Body of pancreas (tissue), 4 donors: ENCODE measurements around the gene NECAP2. TPM values are rescaled to one million over a fixed set of nuclear protein-coding genes. Genes with fewer than 3 reads are reported as not detected.

Experiments
- ATAC-seq: fragments of 150-250 bp; one replicate; pipeline ENCODE4 v1.9.1; 2016
- DNase-seq, 4 donors: peaks; one replicate each; pipeline ENCODE4 v3.0.0-alpha.2; 2019
- H3K27ac ChIP-seq, 4 donors: fragments of 200-600 bp; sonication (generic); 1 replicate in 3 of 4; 2 replicates in 1 of 4; pipeline versions ENCODE4 v1.5.1 to v1.6.1; 2016 to 2019; ENCODE audit warnings: mild to moderate bottlenecking in 1 of 4, mixed read lengths in 1 of 4, moderate library complexity in 1 of 4
- H3K27me3 ChIP-seq, 2 donors: fragments of 200-600 bp; sonication (generic); one replicate each; pipeline ENCODE4 v1.6.0; 2016; ENCODE audit warnings: mild to moderate bottlenecking in 1 of 2
- H3K36me3 ChIP-seq, 2 donors: fragments of 200-600 bp; sonication (generic); replicated peaks in 1 of 2; 2 replicates each; pipeline ENCODE4 v1.5.1; 2016; ENCODE audit warnings: low read depth in 2 of 2; ENCODE audit not compliant: insufficient read depth in 1 of 2
- H3K4me1 ChIP-seq: fragments of 200-600 bp; sonication (generic); one replicate; pipeline ENCODE4 v1.6.0; 2016
- H3K4me3 ChIP-seq, 2 donors: fragments of 200-600 bp; sonication (generic); 1 replicate in 1 of 2; 2 replicates in 1 of 2; pipeline ENCODE4 v1.5.1; 2016 to 2019
- H3K9me3 ChIP-seq, 3 donors: fragments of 200-600 bp; sonication (generic); 1 replicate in 2 of 3; 2 replicates in 1 of 3; pipeline ENCODE4 v1.5.1; 2016
- POLR2A ChIP-seq, 3 donors: fragments of 450-650 bp; IDR thresholded peaks; one replicate each; pipeline ENCODE4 v1.6.1; 2016; ENCODE audit warnings: antibody characterized with exemption in 3 of 3, mild to moderate bottlenecking in 2 of 3
- WGBS, 2 donors: methylation state at CpG; one replicate each; pipeline ENCODE4 v1.1.5; 2017; 5-methylcytosine and 5-hydroxymethylcytosine counted together
- intact Hi-C: fragments of 100-400 bp; cut with DNase I; formaldehyde crosslinking; loops from one replicate; pipeline ENCODE4 v1.15.1; 2023
- total RNA-seq, 2 donors: library from RNA; depleted of rRNA; stranded (reverse); fragments of >200 nt; gene quantifications; one replicate each; pipeline ENCODE4 v1.1.0, GENCODE V29; 2016
- TF ChIP-seq, protein P1 (sequence below), 7 experiments: fragments of 450-650 bp in 4 of 7; fragments of 200-600 bp in 3 of 7; sonication (generic) in 3 of 7; IDR thresholded peaks; one replicate each; pipeline ENCODE4 v1.5.1; 2016 to 2019; ENCODE audit warnings: antibody characterized with exemption in 7 of 7

NECAP2 gene
- total RNA-seq, 2 donors from 2014 or later = 28.3 to 31.9 TPM

DNA sequence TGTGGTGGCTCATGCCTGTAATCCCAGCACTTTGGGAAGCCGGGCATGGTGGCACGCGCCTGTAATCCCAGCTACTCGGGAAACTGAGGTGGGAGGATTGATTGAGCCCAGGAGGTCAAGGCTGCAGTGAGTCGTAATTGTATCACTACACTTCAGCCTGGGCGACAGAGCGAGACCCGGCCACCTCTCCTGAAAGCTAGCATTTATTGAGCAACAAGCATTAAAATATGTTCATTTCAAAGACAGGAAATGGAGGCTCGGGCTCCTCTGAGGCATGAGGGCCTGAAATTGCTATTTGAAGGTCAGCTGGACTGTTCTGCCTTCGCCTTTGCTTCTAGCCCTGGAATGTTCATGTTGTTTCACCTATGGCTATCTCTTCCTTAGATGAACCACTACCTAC lies 37.8 kb upstream of the NECAP2 start:
- Histone ChIP-seq H3K4me1 (no peaks in the 10 kb centered on the region), H3K27ac (no peak overlapping the region), H3K27me3 (no peaks in the 10 kb centered on the region), H3K4me3 (no peak overlapping the region), H3K36me3 (no peaks in the 10 kb centered on the region), H3K9me3 (no peaks in the 10 kb centered on the region)
- ATAC-seq (no peak), DNase-seq (no peak)
- TF ChIP-seq, protein P1, sequence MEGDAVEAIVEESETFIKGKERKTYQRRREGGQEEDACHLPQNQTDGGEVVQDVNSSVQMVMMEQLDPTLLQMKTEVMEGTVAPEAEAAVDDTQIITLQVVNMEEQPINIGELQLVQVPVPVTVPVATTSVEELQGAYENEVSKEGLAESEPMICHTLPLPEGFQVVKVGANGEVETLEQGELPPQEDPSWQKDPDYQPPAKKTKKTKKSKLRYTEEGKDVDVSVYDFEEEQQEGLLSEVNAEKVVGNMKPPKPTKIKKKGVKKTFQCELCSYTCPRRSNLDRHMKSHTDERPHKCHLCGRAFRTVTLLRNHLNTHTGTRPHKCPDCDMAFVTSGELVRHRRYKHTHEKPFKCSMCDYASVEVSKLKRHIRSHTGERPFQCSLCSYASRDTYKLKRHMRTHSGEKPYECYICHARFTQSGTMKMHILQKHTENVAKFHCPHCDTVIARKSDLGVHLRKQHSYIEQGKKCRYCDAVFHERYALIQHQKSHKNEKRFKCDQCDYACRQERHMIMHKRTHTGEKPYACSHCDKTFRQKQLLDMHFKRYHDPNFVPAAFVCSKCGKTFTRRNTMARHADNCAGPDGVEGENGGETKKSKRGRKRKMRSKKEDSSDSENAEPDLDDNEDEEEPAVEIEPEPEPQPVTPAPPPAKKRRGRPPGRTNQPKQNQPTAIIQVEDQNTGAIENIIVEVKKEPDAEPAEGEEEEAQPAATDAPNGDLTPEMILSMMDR (IDR thresholded peaks at IDR 0.05) = no peak
- TF ChIP-seq POLR2A (IDR thresholded peaks at IDR 0.05) = no peak
- intact Hi-C loops = no loop called here
- whole genome bisulfite sequencing, 2 donors = 74 to 83% methylated on average over 10 of the region's 10 CpGs

DNA sequence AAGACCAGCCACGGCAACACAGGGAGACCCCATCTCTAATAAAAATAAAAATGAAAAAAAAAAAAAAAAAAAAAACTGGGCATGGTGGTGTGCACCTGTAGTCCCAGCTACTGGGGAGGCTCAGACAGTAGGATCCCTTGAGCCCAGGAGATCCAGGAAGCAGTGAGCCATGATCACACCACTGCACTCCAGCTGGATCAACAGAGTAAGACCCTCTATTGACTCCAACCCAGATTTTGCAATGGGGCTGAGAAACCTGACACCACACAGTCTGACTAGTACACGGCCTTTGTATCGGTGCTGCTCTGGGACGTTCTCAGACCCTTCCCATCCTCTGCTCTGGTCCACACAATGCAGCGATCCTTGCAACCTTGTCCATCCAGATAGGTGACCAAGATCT lies 35.1 kb upstream of the NECAP2 start:
- no peaks in the 10 kb centered on the region for H3K9me3 ChIP-seq
- intact Hi-C loops = no loop called here
- ATAC-seq (no peak), DNase-seq (no peak)
- no peaks in the 10 kb centered on the region for H3K27me3 ChIP-seq
- H3K36me3 ChIP-seq = no peaks in the 10 kb centered on the region
- H3K4me3 ChIP-seq = no peak overlapping the region
- no peaks in the 10 kb centered on the region for H3K4me1 ChIP-seq
- H3K27ac ChIP-seq = no peak overlapping the region
- no peak for TF ChIP-seq POLR2A (IDR thresholded peaks at IDR 0.05)
- TF ChIP-seq, protein P1 (IDR thresholded peaks at IDR 0.05) = no peak
- 73 to 87% methylated on average over 5 of the region's 5 CpGs for WGBS, 2 donors

DNA sequence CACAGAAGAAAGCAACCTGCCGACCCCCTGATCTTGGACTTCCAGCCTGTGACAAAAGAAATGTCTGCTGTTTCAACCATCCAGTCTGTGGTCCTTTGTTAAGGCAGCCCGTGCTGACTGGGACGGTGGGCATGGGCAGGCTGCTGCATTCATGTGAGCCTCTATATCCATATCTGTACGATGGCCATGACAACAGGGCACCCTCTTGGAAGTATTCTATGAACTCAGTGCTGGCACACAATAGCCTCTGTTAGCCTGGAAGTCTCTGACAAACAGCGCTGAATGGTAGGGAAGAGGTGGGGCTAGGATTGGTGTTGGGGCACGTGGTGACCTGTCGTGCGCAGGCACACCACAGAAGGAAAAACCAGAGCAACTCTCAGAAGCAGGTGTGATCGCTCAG lies 33.7 kb upstream of the NECAP2 start:
- intact Hi-C loops = no loop called here
- ATAC-seq (no peak), DNase-seq (no peak)
- Histone ChIP-seq H3K4me1 (no peaks in the 10 kb centered on the region), H3K9me3 (no peaks in the 10 kb centered on the region), H3K4me3 (no peak overlapping the region), H3K36me3 (no peaks in the 10 kb centered on the region), H3K27ac (no peak overlapping the region), H3K27me3 (no peaks in the 10 kb centered on the region)
- TF ChIP-seq, protein P1 (IDR thresholded peaks at IDR 0.05) = no peak
- TF ChIP-seq POLR2A (IDR thresholded peaks at IDR 0.05) = no peak
- 78 to 86% methylated on average over 9 of the region's 9 CpGs for WGBS, 2 donors

DNA sequence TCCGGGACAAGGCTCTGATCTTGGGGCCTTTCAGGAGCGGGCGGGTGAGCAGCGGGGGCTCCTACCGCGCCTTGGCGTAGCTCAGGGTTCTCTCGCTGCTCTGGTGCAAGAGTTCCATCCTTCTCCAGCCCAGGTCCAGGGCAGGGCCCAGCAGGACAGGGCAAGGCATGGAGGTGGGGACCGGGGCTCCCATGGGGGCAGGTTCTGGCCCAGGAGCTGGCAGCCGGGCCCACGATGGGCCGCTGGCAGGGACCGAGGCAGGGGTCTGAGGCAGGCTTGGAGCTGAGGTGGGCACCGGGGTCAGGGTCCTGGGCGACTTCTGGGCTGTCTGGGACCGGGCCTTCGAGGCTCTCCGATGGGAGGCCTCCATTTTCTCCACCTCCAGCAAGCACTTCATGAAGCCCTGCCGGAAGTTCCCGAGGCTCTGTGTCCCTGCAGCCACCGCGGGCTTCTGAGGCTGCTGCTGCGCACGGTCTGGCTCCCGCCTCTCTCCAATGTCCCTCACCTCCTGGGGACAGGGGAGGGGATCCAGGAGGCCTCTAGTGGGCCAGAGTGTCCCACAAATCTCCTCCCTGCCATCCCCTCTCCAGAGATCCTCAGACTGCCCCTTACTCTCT lies 30.9 kb upstream of the NECAP2 start:
- no peak overlapping the region for H3K4me3 ChIP-seq
- WGBS, 2 donors = 75 to 81% methylated on average over 8 to 25 of the region's 25 CpGs

More for the DNA sequence above, 30.9 kb upstream of the NECAP2 start:
- Histone ChIP-seq H3K27me3 (no peaks in the 10 kb centered on the region), H3K36me3 (no peaks in the 10 kb centered on the region), H3K9me3 (no peaks in the 10 kb centered on the region), H3K27ac (no peak overlapping the region), H3K4me1 (no peaks in the 10 kb centered on the region)
- TF ChIP-seq, protein P1 (IDR thresholded peaks at IDR 0.05) = no peak
- no peak for TF ChIP-seq POLR2A (IDR thresholded peaks at IDR 0.05)
- intact Hi-C loops = no loop called here
- ATAC-seq (no peak), DNase-seq (no peak)
